Sigmoid colon (tissue), 7 donors: Measurements from ENCODE around the gene LTF. TPM values are rescaled to one million over a fixed set of nuclear protein-coding genes. Genes with fewer than 3 reads are reported as not detected.
"Not testable (repeated sequence)": the region's sequence is repeated elsewhere in the genome, so short reads cannot be mapped to it uniquely, and the experiment has no call there.

Experiments
- DNase-seq: peaks from one replicate; pipeline ENCODE4 v3.0.0-alpha.2; 2019
- H3K27ac ChIP-seq, 4 donors: fragments of 200-600 bp; sonication (generic); one replicate each; pipeline ENCODE4 v1.5.1; 2016 to 2019; ENCODE audit warnings: mild to moderate bottlenecking in 1 of 4
- H3K27me3 ChIP-seq, 3 donors: fragments of 200-600 bp; sonication (generic); one replicate each; pipeline ENCODE4 v1.5.1; 2019; ENCODE audit warnings: mild to moderate bottlenecking in 1 of 3
- H3K36me3 ChIP-seq, 4 donors: fragments of 200-600 bp; sonication (generic); one replicate each; pipeline ENCODE4 v1.5.1; 2016 to 2019
- H3K4me1 ChIP-seq, 4 donors: fragments of 200-600 bp; sonication (generic); one replicate each; pipeline ENCODE4 v1.5.1; 2017 to 2019
- H3K4me3 ChIP-seq, 4 donors: fragments of 200-600 bp; sonication (generic); one replicate each; pipeline ENCODE4 v1.5.1; 2017 to 2019; ENCODE audit warnings: mild to moderate bottlenecking in 2 of 4, moderate library complexity in 1 of 4
- H3K9me3 ChIP-seq, 4 donors: fragments of 200-600 bp in 3 of 4; sonication (generic) in 3 of 4; one replicate each; pipeline versions ENCODE4 v1.5.1 to v1.6.1; 2013 to 2019
- EP300 ChIP-seq, 4 donors: sonication (generic); formaldehyde crosslinking; IDR thresholded peaks; one replicate each; pipeline ENCODE4 v1.6.1; 2017; ENCODE audit warnings: antibody characterized with exemption in 4 of 4
- POLR2A ChIP-seq, 2 donors: fragments of 450-650 bp; IDR thresholded peaks; one replicate each; pipeline ENCODE4 v1.6.1; 2016; ENCODE audit warnings: antibody characterized with exemption in 2 of 2, mild to moderate bottlenecking in 2 of 2, moderate library complexity in 2 of 2
- POLR2AphosphoS5 ChIP-seq, 4 donors: sonication (generic); formaldehyde crosslinking; IDR thresholded peaks; one replicate each; pipeline ENCODE4 v1.6.1; 2017; ENCODE audit warnings: antibody characterized with exemption in 4 of 4
- WGBS, 2 donors: extraction: QIAGEN DNeasy Blood & Tissue Kit; methylation state at CpG; one replicate each; pipeline ENCODE4 v1.1.7; 2013; 5-methylcytosine and 5-hydroxymethylcytosine counted together
- intact Hi-C: fragments of 100-400 bp; cut with DNase I; formaldehyde crosslinking; loops from one replicate; pipeline ENCODE4 v1.15.1; 2023
- polyA plus RNA-seq, 3 donors: library from polyadenylated mRNA; stranded (reverse); fragments of 200-250 nt; gene quantifications; one replicate each; pipeline ENCODE4 v1.2.3, GENCODE V29; 2013
- total RNA-seq, 4 donors: library from RNA; depleted of rRNA; stranded (reverse); fragments of >200 nt; gene quantifications; one replicate each; pipeline ENCODE4 v1.1.0, GENCODE V29; 2016
- TF ChIP-seq, protein P1 (sequence below), 4 experiments: fragments of 450-650 bp in 3 of 4; fragments of 200-600 bp in 1 of 4; IDR thresholded peaks; one replicate each; pipeline ENCODE4 v1.5.1; 2016 to 2019; ENCODE audit warnings: antibody characterized with exemption in 4 of 4, mild to moderate bottlenecking in 3 of 4, moderate library complexity in 2 of 4
- donor health status: healthy with polysubstance abuse.
- donor health status: Bipolar disorder and iron deficiency.
- donor health status: healthy.

LTF gene
- total and polyA plus RNA-seq, 7 donors, result 0.16 to 38.0 (median 0.36) TPM; not detected in 2

DNA sequence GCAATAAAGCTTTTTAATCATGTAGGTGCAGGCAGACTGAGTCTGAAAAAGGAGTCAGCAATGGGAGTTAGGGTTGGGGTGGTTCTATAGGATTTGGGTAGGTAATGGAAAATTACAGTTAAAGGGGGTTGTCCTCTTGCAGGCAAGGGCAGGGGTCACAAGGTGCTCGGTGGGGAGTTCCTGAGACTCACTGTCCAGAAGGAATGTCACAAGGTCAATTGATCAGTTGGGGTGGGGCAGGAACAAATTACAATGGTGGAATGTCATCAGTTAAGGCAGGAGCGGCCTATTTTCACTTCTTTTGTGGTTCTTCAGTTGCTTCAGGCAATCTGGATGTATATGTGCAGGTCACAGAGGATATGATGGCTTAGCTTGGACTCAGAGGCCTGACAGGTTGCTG is 71.7 kb downstream of the LTF start:
- TF ChIP-seq POLR2AphosphoS5 (IDR thresholded peaks at IDR 0.05) (no peak), EP300 (IDR thresholded peaks at IDR 0.05) (no peak), POLR2A (IDR thresholded peaks at IDR 0.05) (no peak)
- TF ChIP-seq, protein P1, sequence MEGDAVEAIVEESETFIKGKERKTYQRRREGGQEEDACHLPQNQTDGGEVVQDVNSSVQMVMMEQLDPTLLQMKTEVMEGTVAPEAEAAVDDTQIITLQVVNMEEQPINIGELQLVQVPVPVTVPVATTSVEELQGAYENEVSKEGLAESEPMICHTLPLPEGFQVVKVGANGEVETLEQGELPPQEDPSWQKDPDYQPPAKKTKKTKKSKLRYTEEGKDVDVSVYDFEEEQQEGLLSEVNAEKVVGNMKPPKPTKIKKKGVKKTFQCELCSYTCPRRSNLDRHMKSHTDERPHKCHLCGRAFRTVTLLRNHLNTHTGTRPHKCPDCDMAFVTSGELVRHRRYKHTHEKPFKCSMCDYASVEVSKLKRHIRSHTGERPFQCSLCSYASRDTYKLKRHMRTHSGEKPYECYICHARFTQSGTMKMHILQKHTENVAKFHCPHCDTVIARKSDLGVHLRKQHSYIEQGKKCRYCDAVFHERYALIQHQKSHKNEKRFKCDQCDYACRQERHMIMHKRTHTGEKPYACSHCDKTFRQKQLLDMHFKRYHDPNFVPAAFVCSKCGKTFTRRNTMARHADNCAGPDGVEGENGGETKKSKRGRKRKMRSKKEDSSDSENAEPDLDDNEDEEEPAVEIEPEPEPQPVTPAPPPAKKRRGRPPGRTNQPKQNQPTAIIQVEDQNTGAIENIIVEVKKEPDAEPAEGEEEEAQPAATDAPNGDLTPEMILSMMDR (IDR thresholded peaks at IDR 0.05), result no peak
- intact Hi-C loops, result no loop called here
- DNase-seq, result no peak
- Histone ChIP-seq H3K4me3 (no peak overlapping the region), H3K27me3 (no peaks in the 10 kb centered on the region), H3K36me3 (no peaks in the 10 kb centered on the region), H3K27ac (no peak overlapping the region), H3K4me1 (no peaks in the 10 kb centered on the region), H3K9me3 (no peaks in the 10 kb centered on the region)
- WGBS, 2 donors, result 65 to 83% methylated on average over 2 of the region's 2 CpGs

DNA sequence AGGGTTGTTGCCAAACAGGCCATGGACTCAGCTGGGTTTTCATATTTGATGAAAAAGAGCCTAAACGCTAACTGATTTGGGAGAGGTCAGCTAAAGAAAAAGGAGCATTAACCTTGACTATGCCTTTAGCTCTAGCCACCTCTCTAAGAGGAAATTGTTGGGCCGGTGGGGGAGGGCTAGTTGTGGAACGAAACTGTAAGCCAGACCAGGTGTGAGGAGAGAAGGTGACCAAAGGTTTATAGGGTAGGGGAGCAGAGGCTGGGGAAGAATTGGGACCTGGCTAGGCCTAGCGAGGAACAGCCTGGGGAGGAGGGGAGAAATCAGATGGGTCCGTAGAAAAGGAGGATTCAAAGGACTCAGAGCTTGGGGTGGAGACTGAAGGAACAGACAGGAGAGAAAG is 73.2 kb downstream of the LTF start:
- 93 to 95% methylated on average over 5 of the region's 5 CpGs for whole genome bisulfite sequencing, 2 donors

DNA sequence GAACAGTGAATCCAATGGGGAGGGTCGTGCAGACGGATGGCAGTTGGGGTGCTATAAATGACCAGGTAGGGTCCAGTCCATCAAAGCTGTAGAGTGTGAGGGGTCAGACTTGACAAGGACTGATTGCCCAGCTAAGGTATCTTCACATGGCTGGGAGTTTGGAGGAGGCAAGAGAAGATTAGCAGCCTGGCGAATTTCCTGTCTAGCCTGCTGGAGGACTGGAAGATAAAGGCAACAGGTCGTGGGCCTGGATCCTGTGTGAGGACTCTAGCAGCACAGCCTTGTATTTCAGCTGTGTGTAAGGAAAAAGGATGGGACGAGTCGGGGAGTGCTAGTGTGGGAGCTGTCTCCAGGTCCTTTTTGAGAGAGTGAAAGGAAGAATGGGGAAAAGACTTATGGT is 75.4 kb downstream of the LTF start:
- Histone ChIP-seq H3K36me3 (no peaks in the 10 kb centered on the region), H3K4me1 (no peaks in the 10 kb centered on the region), H3K4me3 (no peak overlapping the region), H3K27ac (no peak overlapping the region), H3K27me3 (no peaks in the 10 kb centered on the region), H3K9me3 (no peaks in the 10 kb centered on the region)
- TF ChIP-seq, protein P1 (IDR thresholded peaks at IDR 0.05), result no peak
- TF ChIP-seq POLR2AphosphoS5 (IDR thresholded peaks at IDR 0.05) (no peak), EP300 (IDR thresholded peaks at IDR 0.05) (no peak), POLR2A (IDR thresholded peaks at IDR 0.05) (no peak)
- no peak for DNase-seq
- 90 to 91% methylated on average over 6 of the region's 6 CpGs for WGBS, 2 donors
- intact Hi-C loops, result no loop called here

More for the DNA sequence above, 73.2 kb downstream of the LTF start:
- H3K4me1 ChIP-seq, H3K9me3 ChIP-seq, H3K36me3 ChIP-seq, H3K4me3 ChIP-seq, H3K27ac ChIP-seq, intact Hi-C loops, H3K27me3 ChIP-seq, DNase-seq: not testable (repeated sequence)

DNA sequence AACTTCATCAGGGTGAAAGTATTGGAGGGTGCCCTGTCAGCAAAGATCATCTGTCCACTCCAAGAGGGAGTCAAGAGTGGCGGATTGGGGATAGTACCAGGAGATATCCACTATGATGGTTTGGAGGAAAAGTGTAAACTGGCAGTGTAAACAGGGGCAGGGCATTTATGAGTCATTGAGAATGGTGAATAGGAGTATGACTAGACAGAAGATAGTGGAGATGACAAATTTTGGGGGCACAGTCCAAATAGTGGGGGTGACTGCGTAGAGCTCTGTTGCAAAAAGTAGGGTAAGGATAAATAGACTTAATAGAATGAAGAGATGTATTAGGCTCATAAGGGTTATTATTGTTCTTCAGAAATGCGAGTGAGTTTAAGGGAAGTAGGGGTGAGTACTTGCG is 75.9 kb downstream of the LTF start:
- H3K4me1 ChIP-seq, H3K27me3 ChIP-seq, DNase-seq, H3K9me3 ChIP-seq, H3K4me3 ChIP-seq, intact Hi-C loops, H3K27ac ChIP-seq, H3K36me3 ChIP-seq: not testable (repeated sequence)
- 92 to 95% methylated on average over 4 of the region's 4 CpGs for WGBS, 2 donors

DNA sequence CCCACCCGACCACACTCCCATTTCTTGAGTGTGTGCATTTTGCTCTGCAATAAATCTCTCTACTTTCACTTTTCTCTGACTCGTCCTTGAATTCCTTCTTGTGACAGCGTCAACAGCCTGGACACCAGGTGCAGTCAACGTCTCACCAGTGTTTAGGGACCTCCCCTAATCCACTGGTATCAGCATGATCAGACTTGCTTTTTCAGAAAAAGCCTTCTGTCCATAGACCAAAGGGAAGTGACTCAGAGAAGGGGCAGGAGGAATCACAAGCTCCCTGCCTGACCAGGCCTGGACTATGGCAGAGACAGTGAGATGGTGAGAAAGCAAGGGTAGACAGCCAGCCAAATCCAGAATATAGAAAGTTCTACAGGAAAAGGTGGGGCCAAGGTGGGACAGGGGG is 78.5 kb downstream of the LTF start:
- Histone ChIP-seq H3K27me3 (no peaks in the 10 kb centered on the region), H3K9me3 (no peaks in the 10 kb centered on the region), H3K4me1 (peaks cover 0 to 6% (median 0%) of the 10 kb centered on the region in 4 donors), H3K4me3 (no peak overlapping the region), H3K27ac (no peak overlapping the region), H3K36me3 (no peaks in the 10 kb centered on the region)
- DNase-seq, result no peak
- intact Hi-C loops, result no loop called here
- 6 to 26% methylated on average over 4 of the region's 4 CpGs for WGBS, 2 donors
- TF ChIP-seq POLR2AphosphoS5 (IDR thresholded peaks at IDR 0.05), result no peak
- no peak for TF ChIP-seq POLR2A (IDR thresholded peaks at IDR 0.05)
- TF ChIP-seq, protein P1 (IDR thresholded peaks at IDR 0.05), result no peak
- no peak for TF ChIP-seq EP300 (IDR thresholded peaks at IDR 0.05)

Other genes with a start within 250 kb of the LTF start
- not detected for gene CCR3, start 222.4 kb downstream of the LTF start, total RNA-seq
- gene CCR3, start 222.4 kb downstream of the LTF start, polyA plus RNA-seq, result under 1 TPM in 2 of 3 donors, not detected in 1; 0.04 to 0.69 TPM
- 1 to 10 TPM; 1.1 to 3.1 (median 1.9) TPM for gene CCR2, start 110.8 kb downstream of the LTF start, total RNA-seq
- 1 to 10 TPM in 2 of 3 donors, under 1 TPM in 1; 0.69 to 2.1 (median 1.2) TPM for gene CCR2, start 110.8 kb downstream of the LTF start, polyA plus RNA-seq
- gene CCR5, start 94.0 kb downstream of the LTF start, total RNA-seq, result 1 to 10 TPM in 2 of 4 donors, under 1 TPM in 1, not detected in 1; 0.36 to 2.0 (median 1.2) TPM
- 1 to 10 TPM in 1 of 3 donors, under 1 TPM in 2; 0.60 to 3.9 (median 0.69) TPM for gene CCR5, start 94.0 kb downstream of the LTF start, polyA plus RNA-seq
- 1 to 10 TPM in 1 of 4 donors, under 1 TPM in 2, not detected in 1; 0.71 to 3.0 (median 0.99) TPM for gene CCRL2, start 57.6 kb downstream of the LTF start, total RNA-seq
- 10 to 100 TPM in 1 of 3 donors, 1 to 10 TPM in 2; 3.0 to 11.2 (median 4.4) TPM for gene CCRL2, start 57.6 kb downstream of the LTF start, polyA plus RNA-seq
- not detected for gene RTP3, start 33.1 kb upstream of the LTF start, total RNA-seq
- not detected for gene RTP3, start 33.1 kb upstream of the LTF start, polyA plus RNA-seq
- gene LRRC2, start 101.4 kb upstream of the LTF start, total RNA-seq, result 10 to 100 TPM in 1 of 4 donors, 1 to 10 TPM in 3; 3.6 to 11.1 (median 5.8) TPM
- gene LRRC2, start 101.4 kb upstream of the LTF start, polyA plus RNA-seq, result 1 to 10 TPM in 1 of 3 donors, under 1 TPM in 2; 0.46 to 2.4 (median 0.69) TPM
- gene FAM240A, start 147.6 kb upstream of the LTF start, total RNA-seq, result not detected
- not detected for gene FAM240A, start 147.6 kb upstream of the LTF start, polyA plus RNA-seq
- 10 to 100 TPM in 1 of 4 donors, 1 to 10 TPM in 3; 3.9 to 10.5 (median 4.3) TPM for gene ALS2CL, start 228.8 kb upstream of the LTF start, total RNA-seq
- gene ALS2CL, start 228.8 kb upstream of the LTF start, polyA plus RNA-seq, result 10 to 100 TPM in 1 of 3 donors, 1 to 10 TPM in 2; 5.4 to 35.0 (median 6.0) TPM
- gene TMIE, start 236.5 kb upstream of the LTF start, total RNA-seq, result 1 to 10 TPM in 2 of 4 donors, under 1 TPM in 1, not detected in 1; 0.81 to 1.8 (median 1.8) TPM
- under 1 TPM in 1 of 3 donors, not detected in 2; 0.63 TPM for gene TMIE, start 236.5 kb upstream of the LTF start, polyA plus RNA-seq